ENCODE data around the gene BCO2. TPM values are rescaled to one million over a fixed set of nuclear protein-coding genes. Genes with fewer than 3 reads are reported as not detected.

The BCO2 gene
- total and polyA plus RNA-seq, 9 donors, result 1.2 to 11.7 (median 4.2) TPM

GRCh38 chr11:112165049-112165448 lies 10.3 kb upstream of the BCO2 start:
- WGBS, 3 donors, result 45 to 58% (median 53%) methylated on average over 3 of the region's 3 CpGs
- no peaks in the 10 kb centered on the region for H3K36me3 ChIP-seq
- TF ChIP-seq POLR2A (IDR thresholded peaks at IDR 0.05), result no peak
- TF ChIP-seq CTCF (IDR thresholded peaks at IDR 0.05), result no peak
- TF ChIP-seq EP300 (IDR thresholded peaks at IDR 0.05), result no peak
- H3K4me3 ChIP-seq, result no peak overlapping the region
- DNase-seq, result no peak
- H3K27me3 ChIP-seq, result no peaks in the 10 kb centered on the region
- no peak overlapping the region for H3K27ac ChIP-seq
- H3K9me3 ChIP-seq, result no peaks in the 10 kb centered on the region
- no peaks in the 10 kb centered on the region for H3K4me1 ChIP-seq (ENCODE audit: insufficient read depth)
- intact Hi-C loops (cut with DNase I), result no loop called here

GRCh38 chr11:112166562-112166961 lies 8.8 kb upstream of the BCO2 start:
- H3K27me3 ChIP-seq, result no peaks in the 10 kb centered on the region
- H3K27ac ChIP-seq, result no peak overlapping the region
- TF ChIP-seq POLR2A (IDR thresholded peaks at IDR 0.05) (no peak), EP300 (IDR thresholded peaks at IDR 0.05) (no peak), CTCF (IDR thresholded peaks at IDR 0.05) (no peak)
- H3K36me3 ChIP-seq, result no peaks in the 10 kb centered on the region
- intact Hi-C loops (cut with DNase I), result no loop called here
- no peaks in the 10 kb centered on the region for H3K4me1 ChIP-seq (ENCODE audit: insufficient read depth)
- no peak for DNase-seq
- H3K9me3 ChIP-seq, result no peaks in the 10 kb centered on the region
- H3K4me3 ChIP-seq, result no peak overlapping the region
- WGBS, 3 donors, result 75 to 83% (median 76%) methylated on average over 8 of the region's 8 CpGs

- Histone ChIP-seq H3K36me3 (no peaks in the 10 kb centered on the region), H3K9me3 (no peaks in the 10 kb centered on the region), H3K27me3 (no peaks in the 10 kb centered on the region), H3K4me3 (no peak within 1 kb of the TSS), H3K27ac (no peak within 1 kb of the TSS), H3K4me1 (ENCODE audit: insufficient read depth) (no peaks in the 10 kb centered on the region)
- WGBS, 3 donors, result 82 to 87% (median 84%) methylated on average over 25 of the region's 25 CpGs
- intact Hi-C loops (cut with DNase I), result no loop called here
- DNase-seq, result no peak
- TF ChIP-seq CTCF (IDR thresholded peaks at IDR 0.05) (no peak), POLR2A (IDR thresholded peaks at IDR 0.05) (no peak), EP300 (IDR thresholded peaks at IDR 0.05) (no peak)
These were observed 8.2 kb upstream of the BCO2 start, which contains the start of gene TEX12 for GRCh38 chr11:112167145-112167544. TEX12 (plus strand) TSS chr11:112167372; CDS start chr11:112169269, 1,897 bp downstream.

GRCh38 chr11:112172362-112172994 lies 2.8 kb upstream of the BCO2 start:
- intact Hi-C loops (cut with DNase I), result no loop called here
- Histone ChIP-seq H3K9me3 (no peaks in the 10 kb centered on the region), H3K4me3 (no peak overlapping the region), H3K27ac (no peak overlapping the region), H3K4me1 (ENCODE audit: insufficient read depth) (peaks cover 2% of the 10 kb centered on the region), H3K36me3 (no peaks in the 10 kb centered on the region), H3K27me3 (no peaks in the 10 kb centered on the region)
- TF ChIP-seq CTCF (IDR thresholded peaks at IDR 0.05), result no peak
- TF ChIP-seq POLR2A (IDR thresholded peaks at IDR 0.05), result no peak
- no peak for DNase-seq
- 70 to 72% (median 71%) methylated on average over 2 of the region's 2 CpGs for WGBS, 3 donors

Data from ovary (tissue), 9 donors.